HG03342 (cell line): ENCODE measurements around the gene CHRNA5.
"Not testable (repeated sequence)": the region's sequence is repeated elsewhere in the genome, so short reads cannot be mapped to it uniquely, and the experiment has no call there.

Experiments
- ATAC-seq: cut with Tn5 transposase; IDR thresholded peaks from one replicate; pipeline ENCODE4 v1.9.1; 2021; ENCODE audit warnings: mild to moderate bottlenecking, moderate library complexity; ENCODE audit not compliant: unreplicated experiment

CHRNA5 gene

GRCh38 chr15:78565097-78565950, at the start of gene CHRNA5:
Gene CHRNA5, plus strand, starts transcription at chr15:78565520. Its CDS starts 200 bp downstream, at chr15:78565720.
- ATAC-seq: peak; percentile 71

DNA sequence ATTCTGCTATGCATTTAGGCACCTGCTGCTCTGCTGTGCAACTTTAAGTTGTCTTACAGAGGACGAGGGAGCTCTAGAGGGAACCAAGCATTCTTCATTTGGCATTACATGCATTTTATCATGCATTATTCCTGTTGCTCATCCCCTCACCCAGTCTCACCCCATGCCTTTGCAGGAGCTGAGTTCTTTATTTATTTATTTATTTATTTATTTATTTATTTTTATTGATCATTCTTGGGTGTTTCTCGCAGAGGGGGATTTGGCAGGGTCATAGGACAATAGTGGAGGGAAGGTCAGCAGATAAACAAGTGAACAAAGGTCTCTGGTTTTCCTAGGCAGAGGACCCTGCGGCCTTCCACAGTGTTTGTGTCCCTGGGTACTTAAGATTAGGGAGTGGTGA, 45.3 kb upstream of the CHRNA5 start:
- ATAC-seq: not testable (repeated sequence)

- ATAC-seq: no peak
These were observed 41.1 kb upstream of the CHRNA5 start for GRCh38 chr15:78524230-78524629.

DNA sequence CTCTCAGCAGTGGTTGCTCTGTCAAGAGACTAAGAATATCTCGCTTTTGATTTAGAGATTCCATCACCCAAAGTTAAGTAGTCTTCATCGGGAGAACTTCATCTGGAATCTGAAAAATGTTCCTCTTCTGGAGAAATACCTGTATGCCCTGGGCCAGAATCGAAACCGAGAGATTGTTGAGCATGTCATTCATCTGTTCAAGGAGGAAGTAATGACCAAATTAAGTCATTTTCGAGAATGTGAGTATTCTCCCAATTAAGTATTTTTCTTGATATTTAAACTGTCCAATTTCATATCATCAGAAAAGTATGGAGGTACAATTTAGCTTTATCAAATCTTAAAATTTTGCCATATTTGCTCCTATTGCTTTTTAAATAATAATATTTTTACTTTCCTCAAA, 38.0 kb upstream of the CHRNA5 start:
- ATAC-seq: no peak

DNA sequence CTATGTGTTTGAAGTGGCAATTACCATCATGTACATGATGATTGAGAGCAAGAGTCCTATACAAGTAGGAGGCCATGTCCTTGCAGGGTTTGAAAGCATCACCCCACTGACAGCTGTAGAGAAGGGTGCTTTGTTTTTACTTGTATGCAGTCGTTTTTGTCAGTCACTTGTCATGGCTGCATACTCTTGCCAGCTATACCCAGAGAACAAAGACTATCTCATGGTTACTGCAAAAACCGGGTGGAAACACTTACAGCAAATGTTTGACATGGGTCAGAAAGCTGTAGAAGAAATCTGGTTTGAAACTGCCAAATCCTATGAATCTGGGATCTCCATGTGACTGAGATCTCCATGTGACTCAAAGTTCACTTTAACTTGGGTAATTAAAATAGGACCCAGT, 32.0 kb upstream of the CHRNA5 start:
- no peak for ATAC-seq

- no peak for ATAC-seq
These were observed 29.2 kb upstream of the CHRNA5 start for GRCh38 chr15:78536134-78536533.

- no peak for ATAC-seq
These were observed 27.9 kb upstream of the CHRNA5 start for GRCh38 chr15:78537266-78537905.

DNA sequence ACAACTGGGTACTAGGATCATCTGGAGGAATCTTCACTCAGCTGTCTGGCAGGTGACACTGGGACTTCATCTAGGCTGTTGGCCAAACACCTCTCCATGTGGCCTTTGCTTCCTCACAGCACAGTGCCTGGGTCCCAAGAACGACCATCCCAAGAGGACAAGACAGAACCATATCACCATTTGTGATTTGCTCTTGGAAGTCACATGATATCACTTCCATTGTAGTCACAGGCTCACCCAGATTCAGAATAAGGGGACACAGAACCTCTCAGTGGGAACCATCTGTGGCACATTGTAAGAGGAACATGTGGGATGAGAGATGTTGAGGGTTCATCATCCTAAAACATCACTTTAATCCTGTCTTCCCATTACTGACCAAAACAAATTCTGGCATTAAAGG, 27.0 kb upstream of the CHRNA5 start:
- ATAC-seq: no peak

DNA sequence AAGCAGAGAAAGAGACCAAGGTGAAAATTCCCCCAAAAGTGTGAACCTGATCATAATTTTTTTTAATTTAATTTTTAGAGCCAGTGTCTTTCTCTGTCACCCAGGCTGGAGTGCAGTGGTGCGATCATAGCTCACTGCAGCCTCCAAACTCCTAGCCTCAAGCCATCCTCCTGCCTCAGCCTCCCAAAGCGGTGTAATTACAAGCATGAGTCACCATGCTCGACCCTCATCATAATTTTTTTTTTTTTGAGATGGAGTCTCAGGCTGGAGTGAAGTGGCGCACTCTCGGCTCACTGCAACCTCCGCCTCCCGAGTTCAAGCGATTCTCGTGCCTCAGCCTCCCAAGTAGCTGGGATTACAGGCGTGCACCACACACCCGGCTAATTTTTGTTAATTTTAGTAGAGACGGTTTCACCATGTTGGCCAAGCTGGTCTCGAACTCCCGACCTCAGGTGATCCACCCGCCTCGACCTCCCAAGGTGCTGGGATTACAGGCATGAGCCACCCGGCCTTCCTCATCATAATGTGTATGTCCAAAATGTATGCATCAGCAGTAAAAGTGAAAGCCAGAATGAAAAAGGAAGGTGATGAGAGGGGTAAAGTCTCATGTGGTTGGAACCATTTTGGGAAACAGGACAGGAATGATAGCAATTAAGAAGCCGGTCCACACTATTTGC, 25.7 kb upstream of the CHRNA5 start:
- not testable (repeated sequence) for ATAC-seq

GRCh38 chr15:78540141-78540870, 25.0 kb upstream of the CHRNA5 start, which contains the start of gene PSMA4:
Gene PSMA4, plus strand, starts transcription at chr15:78540444. Its CDS starts 1,484 bp downstream, at chr15:78541928.
- ATAC-seq: peak; percentile 73

DNA sequence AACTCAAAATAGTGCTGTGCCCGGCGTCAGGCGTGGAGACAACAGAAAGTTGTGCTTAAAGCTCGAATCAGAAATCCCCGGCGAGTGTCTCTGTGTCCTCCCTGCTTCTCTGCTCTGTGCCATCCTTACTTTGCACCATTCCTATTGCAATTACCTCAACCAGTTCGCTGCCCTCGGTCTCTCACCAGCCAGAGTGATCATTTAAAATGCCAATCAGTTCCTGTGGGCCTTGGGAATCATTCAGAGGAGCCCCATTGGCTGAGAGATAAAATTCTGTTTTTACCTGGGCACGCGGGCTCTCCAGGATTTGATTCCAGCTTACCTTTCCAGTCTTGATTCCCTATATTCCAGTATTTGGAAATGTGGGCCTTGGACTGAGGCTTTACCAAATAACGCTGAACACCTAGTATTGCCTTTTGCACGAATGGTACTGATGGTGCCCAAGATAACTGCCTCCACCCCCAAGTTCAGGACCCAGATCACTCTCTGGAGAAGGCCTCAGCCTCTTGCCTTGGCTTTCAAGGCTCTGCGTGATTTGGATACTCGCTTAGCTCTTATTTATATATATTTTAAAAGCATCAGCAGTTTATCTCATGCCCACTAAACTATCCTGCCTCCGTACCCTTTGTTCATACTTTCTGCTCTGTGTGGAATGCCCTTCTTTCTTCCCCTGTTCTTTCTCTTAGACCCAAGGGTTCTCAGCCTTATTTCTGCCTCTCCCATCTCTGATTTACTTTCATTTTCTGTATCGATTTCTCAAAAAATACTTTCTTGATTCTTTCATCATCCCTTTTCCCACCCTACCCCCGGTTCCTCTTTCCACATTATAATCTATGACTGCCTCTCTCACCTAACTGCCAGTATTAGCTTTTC, 24.2 kb upstream of the CHRNA5 start:
- ATAC-seq: no peak

DNA sequence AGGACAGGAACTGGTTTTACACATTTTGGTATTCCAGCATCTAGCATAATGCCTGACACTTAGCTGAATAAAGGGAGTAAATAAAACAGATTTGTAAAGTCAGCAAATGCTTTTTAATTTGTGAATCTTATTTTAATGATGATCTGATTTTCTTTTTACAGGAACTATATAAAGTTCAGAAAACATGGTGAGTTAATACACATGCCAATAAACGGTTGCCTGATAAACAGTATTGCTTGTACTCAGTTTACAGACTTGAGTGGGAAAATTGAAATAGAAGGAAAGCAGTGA, 23.6 kb upstream of the CHRNA5 start:
- ATAC-seq: no peak

GRCh38 chr15:78542647-78543046, 22.7 kb upstream of the CHRNA5 start:
- ATAC-seq: no peak

GRCh38 chr15:78550194-78550593, 15.1 kb upstream of the CHRNA5 start:
- no peak for ATAC-seq

DNA sequence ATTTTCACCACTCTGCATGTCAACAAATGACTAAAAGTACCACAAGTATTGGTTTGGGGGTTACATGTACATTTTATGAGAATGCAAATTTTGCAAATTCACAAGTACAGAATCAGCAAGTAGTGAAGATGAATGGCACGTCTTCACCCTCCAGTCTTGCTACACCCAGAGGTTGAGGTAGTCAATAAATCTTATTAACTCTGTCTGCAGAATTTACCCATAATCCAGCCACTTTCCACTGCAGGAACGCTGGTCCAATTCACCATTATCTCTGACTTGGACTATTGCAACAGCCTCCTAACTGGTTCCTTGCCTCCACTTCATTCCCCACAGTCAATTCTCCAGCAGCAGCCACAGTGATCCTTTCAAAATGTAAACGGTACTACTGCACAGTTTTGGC, 14.5 kb upstream of the CHRNA5 start:
- no peak for ATAC-seq

DNA sequence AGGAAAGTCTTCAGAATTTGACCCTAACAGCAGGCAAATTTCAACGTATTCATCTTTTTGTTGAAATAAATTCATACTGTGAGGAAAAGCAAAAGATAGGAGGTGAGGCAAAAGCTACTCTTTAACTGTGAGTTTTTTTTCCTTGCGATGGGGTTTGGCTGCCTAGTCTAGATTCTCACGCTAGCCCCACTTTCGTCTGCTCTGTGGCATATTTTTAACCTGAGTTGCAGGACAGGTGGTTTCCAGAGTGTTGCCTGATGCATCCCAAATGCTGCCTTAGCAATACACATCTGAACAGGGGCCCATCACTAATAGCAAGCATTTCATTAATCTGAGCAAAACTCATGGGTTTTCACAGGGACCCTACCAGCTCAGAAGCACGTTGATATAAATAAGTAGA, 13.4 kb upstream of the CHRNA5 start:
- ATAC-seq: no peak

DNA sequence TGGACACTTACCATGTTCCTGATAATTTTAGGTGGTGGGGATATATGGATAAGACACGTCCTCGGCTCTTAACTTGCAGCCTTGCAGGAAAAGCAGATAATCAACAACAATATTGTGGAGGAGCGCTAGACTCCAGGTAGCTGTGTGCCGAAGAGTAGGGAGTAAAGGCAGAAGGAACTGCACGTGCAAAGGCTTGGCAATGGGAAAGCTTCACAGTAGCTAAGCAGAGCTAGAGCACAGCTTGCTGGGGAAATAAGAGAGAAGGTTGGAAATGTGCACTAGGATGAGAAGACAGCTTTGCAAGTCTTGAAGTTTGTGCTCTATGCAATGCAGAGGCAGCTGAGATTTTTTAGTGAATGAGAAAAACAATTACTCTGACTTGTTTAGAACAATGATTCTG, 12.7 kb upstream of the CHRNA5 start:
- ATAC-seq: no peak

DNA sequence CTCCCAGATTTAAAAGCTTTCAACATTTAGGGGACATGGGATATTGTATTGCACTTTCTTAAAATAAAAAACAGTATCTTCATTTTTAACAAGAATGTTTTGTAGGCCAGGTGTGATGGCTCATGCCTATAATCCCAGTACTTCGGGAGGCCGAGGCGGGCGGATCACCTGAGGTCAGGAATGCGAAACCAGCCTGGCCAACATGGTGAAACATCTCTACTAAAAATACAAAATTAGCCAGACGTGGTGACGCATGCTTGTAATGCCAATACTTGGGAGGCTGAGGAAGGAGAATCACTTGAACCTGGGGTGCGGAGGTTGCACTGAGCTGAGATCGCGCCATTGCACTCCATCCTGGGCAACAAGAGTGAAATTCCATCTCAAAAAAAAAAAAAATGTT, 5.1 kb upstream of the CHRNA5 start:
- not testable (repeated sequence) for ATAC-seq

- ATAC-seq: no peak
These were observed 3.8 kb upstream of the CHRNA5 start for GRCh38 chr15:78561490-78561889.

- ATAC-seq: no peak
These were observed 2.2 kb upstream of the CHRNA5 start for GRCh38 chr15:78563092-78563491.
